Stimulated activated CD8-positive, alpha-beta memory T cell treated with anti-CD3 and anti-CD28 coated beads, Interleukin-7, amount 100 ng/mL, for 1 hour (primary cell): Measurements from ENCODE around the gene ST3GAL3.

Experiments used
- DNase-seq, 2 donors: peaks; one replicate each; pipeline ENCODE4 v3.0.0-alpha.2; 2020; ENCODE audit warnings: low read depth in 2 of 2

The ST3GAL3 gene

DNA sequence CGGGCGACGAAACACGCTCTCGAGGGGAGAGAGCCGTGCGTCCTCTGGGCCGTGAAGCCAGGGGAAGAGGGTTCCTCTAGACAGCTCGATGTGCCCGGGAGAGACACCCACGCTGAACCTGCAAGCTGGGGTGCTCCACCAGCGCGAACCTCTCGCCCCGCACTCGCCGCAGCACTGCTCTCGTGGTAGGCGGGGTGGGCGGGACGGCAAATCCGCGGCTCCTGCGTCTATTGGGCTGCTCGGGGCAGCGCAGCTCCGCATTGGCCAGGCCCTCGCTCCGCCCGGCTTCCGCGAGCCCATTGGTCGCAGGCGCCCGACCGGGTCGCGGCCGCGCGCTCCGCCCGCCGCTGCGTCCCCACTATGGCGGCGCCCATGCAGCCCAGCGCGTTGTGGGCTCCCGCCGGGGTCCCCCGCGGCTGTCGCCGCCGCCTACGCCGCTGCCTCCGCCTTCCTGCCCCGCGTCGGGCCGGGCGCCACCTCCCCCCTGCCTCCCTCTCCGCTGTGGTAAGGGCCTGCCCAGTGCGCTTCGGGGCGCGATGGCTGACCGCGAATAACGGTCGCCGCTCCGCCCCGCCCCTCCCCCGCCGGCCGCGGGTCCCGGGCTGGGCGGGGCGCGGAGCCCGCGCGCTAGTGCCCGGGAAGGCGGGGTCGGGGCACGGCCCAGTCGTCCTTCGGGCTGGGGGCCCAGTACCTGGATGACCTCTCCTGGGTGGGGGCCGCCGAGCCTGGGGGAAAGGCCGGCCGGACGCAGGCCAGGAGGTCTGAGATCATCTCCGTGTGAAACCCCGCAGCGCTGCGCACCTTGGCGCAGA lies at the start of gene ST3GAL3:
Gene ST3GAL3, plus strand, starts transcription at position 347 of the 812 bp plus-strand sequence. CDS start 28,727 bp downstream, outside the sequence.
- DNase-seq: peak; percentile 78 to 81

- DNase-seq: no peak
These were observed 47.8 kb upstream of the ST3GAL3 start for GRCh38 chr1:43659212-43660166.

DNA sequence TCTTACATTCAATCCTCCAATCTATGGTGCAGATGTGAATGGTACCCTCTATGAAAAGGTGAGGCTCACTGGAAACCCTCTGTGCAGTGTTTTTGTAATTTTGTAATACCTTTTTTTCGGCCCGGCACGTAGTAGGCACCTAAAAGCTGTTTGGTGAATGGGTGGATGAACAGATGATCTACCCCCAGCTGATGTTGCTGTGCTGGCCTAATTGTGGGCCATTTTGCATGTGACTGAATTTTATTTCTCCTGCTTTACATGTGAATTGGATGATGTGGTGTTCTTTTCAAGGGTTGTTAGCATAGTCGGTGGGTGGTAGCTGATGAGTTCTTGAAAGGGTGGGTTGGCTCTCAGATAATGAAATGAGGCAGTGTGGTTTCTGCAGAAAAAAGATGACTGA lies 47.0 kb upstream of the ST3GAL3 start:
- no peak for DNase-seq

DNA sequence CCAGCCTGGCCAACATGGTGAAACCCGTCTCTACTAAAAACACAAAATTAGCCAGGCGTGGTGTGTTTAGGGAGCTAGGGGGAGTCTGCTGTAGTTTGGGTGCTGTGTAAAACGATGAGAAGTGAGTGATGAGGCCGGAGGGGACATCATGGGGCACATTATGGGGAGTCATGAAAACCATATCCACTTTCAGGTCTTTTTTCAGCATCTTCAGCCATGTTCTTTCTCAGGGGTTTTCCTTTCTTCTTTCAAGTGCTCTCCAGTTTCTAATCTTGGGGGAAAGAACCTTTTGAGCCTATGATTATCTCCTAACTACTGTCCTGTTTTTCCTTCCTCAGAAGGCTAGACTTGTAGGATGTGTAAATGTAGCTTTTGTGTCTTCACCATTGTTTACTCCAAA lies 43.0 kb upstream of the ST3GAL3 start:
- no peak for DNase-seq

DNA sequence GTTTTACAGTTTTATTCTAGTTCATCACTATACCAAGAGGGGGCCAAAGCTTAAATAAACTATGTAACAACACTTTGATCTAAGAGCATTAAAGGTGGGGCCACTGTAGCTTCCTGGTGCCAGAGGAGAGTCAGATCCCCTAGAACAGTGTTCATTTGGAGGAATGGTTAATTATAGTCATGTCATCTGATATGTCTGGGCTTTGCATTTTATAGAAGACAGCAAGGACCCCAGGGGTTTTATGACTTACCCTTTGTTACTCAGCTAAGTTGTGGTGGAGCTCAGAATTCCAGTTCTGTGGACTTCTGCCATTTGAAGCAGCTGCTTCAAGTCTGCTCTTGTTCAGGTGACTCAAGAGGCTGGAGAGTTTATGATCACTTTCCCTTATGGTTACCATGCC lies 40.7 kb upstream of the ST3GAL3 start:
- no peak for DNase-seq

DNA sequence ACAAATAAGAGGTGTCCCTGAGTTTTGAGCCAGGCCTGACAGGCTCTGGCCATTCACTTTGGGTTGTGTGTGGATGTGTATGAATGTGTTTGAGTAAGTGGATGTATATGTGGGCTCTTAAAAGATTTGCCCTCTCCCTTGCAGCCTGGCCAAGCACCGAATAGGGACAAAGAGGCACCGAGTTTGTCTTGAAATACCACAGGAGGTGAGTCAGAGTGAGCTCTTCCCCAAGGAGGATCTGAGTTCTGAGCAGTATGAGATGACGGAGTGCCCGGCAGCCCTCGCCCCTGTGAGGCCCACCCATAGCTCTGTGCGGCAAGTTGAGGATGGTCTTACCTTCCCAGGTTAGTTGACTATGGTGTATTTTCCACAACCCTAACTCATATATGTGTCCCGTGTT lies 38.4 kb upstream of the ST3GAL3 start:
- DNase-seq: no peak

DNA sequence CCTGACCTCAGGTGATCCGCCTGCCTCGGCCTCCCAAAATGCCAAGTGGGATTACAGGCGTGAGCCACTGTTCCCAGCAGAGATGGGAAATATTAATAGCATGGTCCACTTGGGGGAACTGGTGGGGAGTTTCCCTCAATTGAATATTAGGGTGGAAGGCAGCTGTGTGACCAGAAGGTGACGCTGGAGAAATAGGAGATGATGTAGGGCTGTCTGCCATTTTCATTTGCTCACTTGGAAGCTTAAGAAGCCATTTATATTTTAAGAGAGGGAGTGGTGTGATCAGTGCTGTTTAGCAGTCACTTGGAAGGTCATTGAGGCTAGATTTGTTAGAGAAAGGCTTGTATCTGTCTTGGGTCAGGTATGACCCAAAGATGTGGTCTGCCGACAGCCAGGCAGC lies 37.5 kb upstream of the ST3GAL3 start:
- DNase-seq: no peak

DNA sequence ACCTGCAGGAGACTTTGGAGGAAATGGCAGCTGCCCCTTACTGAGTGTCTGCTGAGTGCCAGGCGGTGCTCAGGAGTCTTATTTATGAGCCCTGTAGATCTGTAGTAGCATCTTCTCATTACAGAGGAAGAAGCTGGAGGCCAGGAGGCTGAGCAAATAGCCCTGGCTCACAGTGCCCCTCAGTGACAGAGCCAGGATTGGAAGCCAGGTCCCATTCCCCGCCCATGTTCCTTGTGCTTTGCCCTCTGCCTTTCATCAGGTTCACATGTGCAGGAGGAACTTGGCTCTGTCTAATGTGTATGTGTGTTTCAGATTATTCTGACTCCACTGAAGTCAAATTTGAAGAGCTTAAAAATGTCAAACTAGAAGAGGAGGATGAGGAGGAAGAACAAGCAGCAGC lies 36.1 kb upstream of the ST3GAL3 start:
- no peak for DNase-seq

GRCh38 chr1:43671626-43672330 lies 35.6 kb upstream of the ST3GAL3 start:
- DNase-seq: no peak

DNA sequence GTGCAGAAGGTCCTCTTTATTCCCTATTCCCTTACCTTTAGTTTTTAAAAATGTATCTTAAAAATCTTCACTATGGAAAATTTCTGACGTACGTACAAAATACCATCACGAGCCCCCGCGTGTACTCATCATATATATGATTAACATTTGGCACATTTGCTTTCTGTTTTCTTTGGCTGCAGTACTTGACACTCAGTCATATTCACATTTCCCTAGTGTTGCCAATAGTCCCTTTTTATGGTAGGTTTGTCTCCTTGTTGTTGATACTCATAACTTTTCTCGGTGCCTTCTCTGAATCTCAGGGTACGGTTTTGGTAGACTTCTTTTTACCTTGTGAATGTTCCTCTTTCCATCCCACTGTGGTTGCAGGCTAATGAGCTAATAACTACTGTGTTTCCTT lies 34.1 kb upstream of the ST3GAL3 start:
- DNase-seq: no peak

GRCh38 chr1:43678940-43679339 lies 28.4 kb upstream of the ST3GAL3 start:
- DNase-seq: no peak

DNA sequence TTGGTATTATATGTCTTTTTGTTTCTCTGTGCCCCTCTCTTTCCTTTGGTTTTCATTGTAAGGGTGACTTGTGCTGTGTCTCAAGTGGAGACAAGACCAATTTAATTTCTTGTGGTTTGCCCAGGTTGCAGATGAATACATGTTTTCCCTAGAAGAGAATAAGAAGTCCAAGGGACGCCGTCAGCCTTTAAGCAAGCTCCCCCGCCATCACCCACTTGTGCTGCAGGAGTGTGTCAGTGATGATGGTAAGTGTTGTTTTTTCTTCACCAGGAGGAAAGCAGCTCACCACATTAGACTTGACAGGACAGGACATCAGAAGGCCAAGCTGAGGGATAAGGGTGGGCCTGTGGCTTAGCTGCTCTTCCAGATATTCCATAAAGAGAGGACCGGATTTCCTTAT lies 23.8 kb upstream of the ST3GAL3 start:
- DNase-seq: no peak

GRCh38 chr1:43686801-43687200 lies 20.5 kb upstream of the ST3GAL3 start:
- no peak for DNase-seq

DNA sequence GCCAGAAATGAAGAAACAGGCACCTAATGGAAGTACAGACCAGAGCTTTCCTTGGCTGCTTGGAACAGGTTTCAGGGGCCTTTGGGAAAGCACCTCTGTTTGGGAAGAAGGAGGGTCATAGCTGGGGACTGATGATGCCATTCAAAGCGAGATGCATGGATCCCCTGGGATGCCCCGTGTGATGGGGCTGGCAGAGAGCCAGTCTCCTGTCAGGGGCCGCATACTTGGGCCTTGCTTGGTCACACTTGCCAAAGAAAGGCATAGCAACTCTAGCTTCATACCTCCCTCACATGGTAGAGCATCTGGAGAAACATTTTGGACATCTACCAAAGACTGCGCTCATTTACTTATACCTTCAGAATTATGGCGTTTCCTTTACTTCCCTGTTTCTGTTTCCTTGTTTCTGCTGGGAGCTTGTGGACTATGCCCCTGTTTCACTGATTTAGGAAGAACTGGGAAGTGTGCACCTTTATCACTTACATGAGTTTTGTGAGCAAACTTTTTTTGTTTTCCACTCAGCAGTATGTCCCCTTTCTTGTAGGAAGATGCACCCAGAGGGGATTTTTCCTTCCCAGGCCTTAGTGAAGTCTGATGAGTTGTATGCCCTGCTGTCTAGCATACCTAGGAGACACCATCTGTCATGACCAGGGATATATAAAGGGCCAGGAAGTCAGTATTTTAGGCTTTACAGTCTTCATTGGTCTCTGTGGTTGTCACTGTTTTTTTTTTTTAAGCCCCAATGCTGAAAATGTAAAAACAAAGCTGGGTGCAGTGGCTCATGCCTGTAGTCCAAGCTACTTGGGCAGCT lies 19.8 kb upstream of the ST3GAL3 start:
- DNase-seq: no peak

DNA sequence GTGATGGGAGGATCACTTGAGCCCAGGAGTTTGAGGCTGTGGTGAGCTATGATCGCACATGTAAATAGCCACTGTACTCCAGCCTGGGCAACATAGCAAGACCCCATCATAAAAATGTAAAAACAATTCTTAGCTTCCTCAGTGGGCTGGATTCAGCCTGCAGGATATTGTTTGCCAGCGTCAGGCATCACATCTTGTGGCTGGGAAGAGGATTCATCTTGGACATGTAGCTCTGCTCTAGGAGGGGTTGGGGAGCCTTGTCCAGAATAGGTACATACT lies 19.3 kb upstream of the ST3GAL3 start:
- DNase-seq: no peak

- no peak for DNase-seq
These were observed 18.7 kb upstream of the ST3GAL3 start for GRCh38 chr1:43688594-43689000.

DNA sequence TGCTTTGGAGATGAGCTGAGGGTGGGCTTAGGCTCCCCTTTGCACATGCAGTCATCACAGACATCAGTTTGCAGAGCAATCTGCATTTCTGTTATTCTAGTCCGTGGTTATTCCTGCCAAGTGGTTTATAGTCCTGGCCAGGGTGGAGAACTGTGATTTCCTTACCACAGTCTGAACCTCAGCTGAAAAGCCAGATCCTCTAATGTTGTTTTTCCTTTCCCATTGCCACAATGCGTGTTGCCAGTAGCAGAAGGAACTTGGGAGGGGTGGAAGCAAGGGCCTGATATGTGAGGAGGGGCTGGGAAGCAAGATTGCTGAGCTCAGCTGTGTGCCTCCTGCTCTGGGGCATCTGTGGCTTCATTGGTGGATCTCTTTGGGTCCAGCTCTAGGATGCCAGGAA lies 18.0 kb upstream of the ST3GAL3 start:
- no peak for DNase-seq

DNA sequence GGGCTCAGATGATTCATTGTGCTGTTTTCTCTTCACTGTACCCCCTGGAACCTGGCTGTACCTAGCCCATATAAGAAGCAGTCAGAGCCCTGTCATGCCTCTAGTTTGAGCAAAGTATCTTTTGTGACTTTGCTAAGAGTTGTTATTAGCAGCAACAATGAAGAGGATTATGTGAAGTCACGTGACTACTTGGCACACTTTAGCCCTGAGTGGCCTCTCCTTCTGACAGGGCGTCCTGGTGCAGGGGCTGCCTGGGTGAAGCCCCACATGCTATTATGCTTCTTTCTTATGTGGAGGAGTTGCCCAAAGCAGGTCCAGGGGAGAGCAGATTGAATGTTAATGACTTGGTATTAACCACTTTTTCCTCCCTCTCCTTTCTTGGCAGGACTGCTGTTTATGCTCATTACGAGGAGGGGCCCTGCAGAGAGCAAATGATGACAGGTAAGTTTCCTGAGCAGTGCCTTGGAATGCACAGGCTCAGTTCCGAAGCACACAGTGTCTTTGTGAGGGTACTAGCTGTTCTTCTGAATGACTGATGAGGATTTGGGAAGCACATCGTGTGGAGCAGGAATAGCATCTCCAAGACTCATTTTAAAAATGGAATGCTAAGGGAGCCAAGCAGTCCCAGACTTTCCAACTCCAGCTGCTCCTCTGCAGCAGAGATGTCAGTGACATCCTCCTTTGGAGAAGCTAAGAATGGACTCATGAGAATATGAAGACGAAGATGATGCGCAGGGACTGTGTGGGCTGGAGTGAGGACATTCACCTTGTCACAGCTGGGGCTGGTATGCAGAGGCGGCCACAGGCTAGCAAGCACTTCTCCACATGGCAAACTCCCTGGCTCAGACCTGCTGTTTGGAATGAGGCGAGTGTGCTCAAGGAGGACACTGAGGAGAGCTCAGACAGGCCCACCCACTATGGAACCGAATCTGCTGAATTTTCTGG lies 15.2 kb upstream of the ST3GAL3 start:
- no peak for DNase-seq

- no peak for DNase-seq
These were observed 14.0 kb upstream of the ST3GAL3 start for GRCh38 chr1:43693371-43693770.

DNA sequence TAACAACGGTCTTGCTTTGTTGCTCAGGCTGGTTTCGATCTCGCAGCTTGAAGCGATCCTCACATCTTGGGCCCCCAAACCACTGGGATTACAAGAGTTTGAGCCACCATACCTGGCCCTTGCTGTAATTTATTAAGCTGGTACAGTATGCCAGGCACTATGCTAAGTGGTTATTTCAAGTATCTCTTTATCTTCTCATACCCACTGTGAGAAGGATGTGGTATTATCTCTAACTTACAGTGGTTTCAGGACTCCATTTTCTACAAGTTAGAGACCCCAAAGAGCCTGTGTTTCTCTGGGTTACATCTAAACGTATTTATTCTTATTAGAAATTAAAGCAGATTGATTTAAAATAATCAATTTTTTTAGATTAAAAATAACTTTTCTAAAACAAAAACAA lies 8.1 kb upstream of the ST3GAL3 start:
- DNase-seq: no peak
